HCT116 (cell line): ENCODE results near the gene FARP1.

Source experiments
- EGR1 ChIP-seq: IDR thresholded peaks from 2 replicates; pipeline ENCODE4 v1.6.1; 2012; ENCODE audit warnings: low read depth
- EZH2phosphoT487 ChIP-seq: fragments of 200-600 bp; IDR thresholded peaks from 2 replicates; pipeline ENCODE4 v1.6.1; 2018; ENCODE audit warnings: antibody characterized with exemption, borderline replicate concordance
- MAX ChIP-seq: IDR thresholded peaks from 2 replicates; pipeline ENCODE4 v1.6.1; 2012
- SIN3A ChIP-seq: IDR thresholded peaks from 2 replicates; pipeline ENCODE4 v1.6.1; 2012; ENCODE audit warnings: low read depth
- YY1 ChIP-seq: IDR thresholded peaks from 2 replicates; pipeline ENCODE4 v1.6.1; 2011; ENCODE audit warnings: low read length, low read depth, moderate library complexity, mild to moderate bottlenecking; ENCODE audit not compliant: insufficient replicate concordance; ENCODE audit errors: extremely low read depth
- TF ChIP-seq, protein P1 (sequence below), 3 experiments: fragments of 200-600 bp in 1 of 3; sonication (generic) in 1 of 3; IDR thresholded peaks in 2 of 3; conservative IDR thresholded peaks in 1 of 3; 2 replicates each; pipeline ENCODE4 v1.5.1; 2012 to 2017; ENCODE audit warnings: low read depth in 2 of 3, low read length in 2 of 3, antibody characterized with exemption in 1 of 3, borderline replicate concordance in 1 of 3, control low read depth in 1 of 3, mild to moderate bottlenecking in 1 of 3, mixed read lengths in 1 of 3, mixed run types in 1 of 3, moderate library complexity in 1 of 3; ENCODE audit not compliant: insufficient read depth in 1 of 3

DNA sequence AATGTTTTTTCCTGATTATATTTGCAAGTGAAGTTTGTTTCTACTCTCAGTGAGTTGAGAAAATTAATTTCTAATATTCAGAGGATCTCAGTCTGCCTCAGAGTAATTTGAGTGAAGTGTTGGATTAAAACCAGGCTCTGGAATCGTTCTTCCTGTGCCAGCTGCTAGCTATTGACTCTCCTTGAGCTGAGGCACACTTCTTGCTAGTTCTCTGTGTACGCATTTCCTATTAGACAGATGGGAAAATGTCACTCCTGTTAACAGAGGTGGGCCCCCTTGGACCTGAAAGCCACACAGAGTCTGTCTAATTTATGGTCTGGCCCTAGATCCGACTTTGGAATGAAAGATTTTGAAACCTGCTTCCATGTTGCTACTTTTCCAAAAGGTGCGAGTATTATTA is 141.8 kb downstream of the FARP1 start:
- TF ChIP-seq SIN3A: no peak
- TF ChIP-seq EGR1: no peak
- no peak for TF ChIP-seq YY1
- TF ChIP-seq EZH2phosphoT487: no peak
- TF ChIP-seq, protein P1, sequence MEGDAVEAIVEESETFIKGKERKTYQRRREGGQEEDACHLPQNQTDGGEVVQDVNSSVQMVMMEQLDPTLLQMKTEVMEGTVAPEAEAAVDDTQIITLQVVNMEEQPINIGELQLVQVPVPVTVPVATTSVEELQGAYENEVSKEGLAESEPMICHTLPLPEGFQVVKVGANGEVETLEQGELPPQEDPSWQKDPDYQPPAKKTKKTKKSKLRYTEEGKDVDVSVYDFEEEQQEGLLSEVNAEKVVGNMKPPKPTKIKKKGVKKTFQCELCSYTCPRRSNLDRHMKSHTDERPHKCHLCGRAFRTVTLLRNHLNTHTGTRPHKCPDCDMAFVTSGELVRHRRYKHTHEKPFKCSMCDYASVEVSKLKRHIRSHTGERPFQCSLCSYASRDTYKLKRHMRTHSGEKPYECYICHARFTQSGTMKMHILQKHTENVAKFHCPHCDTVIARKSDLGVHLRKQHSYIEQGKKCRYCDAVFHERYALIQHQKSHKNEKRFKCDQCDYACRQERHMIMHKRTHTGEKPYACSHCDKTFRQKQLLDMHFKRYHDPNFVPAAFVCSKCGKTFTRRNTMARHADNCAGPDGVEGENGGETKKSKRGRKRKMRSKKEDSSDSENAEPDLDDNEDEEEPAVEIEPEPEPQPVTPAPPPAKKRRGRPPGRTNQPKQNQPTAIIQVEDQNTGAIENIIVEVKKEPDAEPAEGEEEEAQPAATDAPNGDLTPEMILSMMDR (IDR thresholded peaks at IDR 0.05 in 2 of 3, conservative IDR thresholded peaks at IDR 0.05 in 1 of 3; ENCODE audit: borderline replicate concordance in 1 of 3, insufficient read depth in 1 of 3, low read depth in 2 of 3, low read length in 2 of 3): no peak
- TF ChIP-seq MAX: no peak
